Measurements from ENCODE around the gene TERT.
"Not testable (repeated sequence)": the region's sequence is repeated elsewhere in the genome, so short reads cannot be mapped to it uniquely, and the experiment has no call there.

GRCh38 chr5:1282993-1283728 lies 11.7 kb downstream of the TERT start:
- TF ChIP-seq CTCF, POLR2A (IDR thresholded peaks at IDR 0.05): not testable (repeated sequence)
